H1 (cell line): ENCODE measurements around the gene NBPF1. TPM values are rescaled to one million over a fixed set of nuclear protein-coding genes. Genes with fewer than 3 reads are reported as not detected.
"Not testable (repeated sequence)": the region's sequence is repeated elsewhere in the genome, so short reads cannot be mapped to it uniquely, and the experiment has no call there.

Experiments used
- CTCF ChIA-PET: fragments of 300-600 bp; sonication (Branson Sonifier 250); formaldehyde crosslinking; loops from one replicate; lab custom pipeline; 2021; ENCODE audit not compliant: partially characterized antibody; lab: Charles Lee
- POLR2A ChIA-PET: fragments of 300-600 bp; sonication (Branson Sonifier 250); formaldehyde crosslinking; loops from one replicate; lab custom pipeline; 2021; ENCODE audit warnings: inconsistent platforms; ENCODE audit not compliant: partially characterized antibody; lab: Charles Lee
- DNase-seq, 2 experiments: peaks; one replicate each; pipeline versions ENCODE4 v3.0.0 to v3.0.0-alpha.2; 2010 to 2022; ENCODE audit warnings: low spot score in 2 of 2, low read depth in 1 of 2, mixed read lengths in 1 of 2
- FAIRE-seq: peaks from 2 replicates; lab custom pipeline; 2011; peaks lifted over from hg19 to GRCh38; lab: Jason Lieb, UNC
- H2AFZ ChIP-seq: 2 replicates; pipeline ENCODE4 v1.8.1; 2012; ENCODE audit warnings: low read length, inconsistent platforms
- H2AK5ac ChIP-seq: 2 replicates; pipeline ENCODE4 v1.6.1; 2013; ENCODE audit warnings: low read depth, low read length
- H2BK120ac ChIP-seq: replicated peaks from 2 replicates; pipeline ENCODE3; 2013; ENCODE audit warnings: low read depth, low read length, inconsistent platforms
- H2BK12ac ChIP-seq: 2 replicates; pipeline ENCODE4 v1.6.1; 2013; ENCODE audit warnings: low read depth, low read length
- H2BK15ac ChIP-seq: 2 replicates; pipeline ENCODE4 v1.6.1; 2013; ENCODE audit warnings: low read length
- H2BK20ac ChIP-seq: 2 replicates; pipeline ENCODE4 v1.6.1; 2013; ENCODE audit warnings: low read length
- H2BK5ac ChIP-seq: 2 replicates; pipeline ENCODE4 v1.6.1; 2013; ENCODE audit warnings: low read depth, low read length
- H3K14ac ChIP-seq: 2 replicates; pipeline ENCODE4 v1.6.1; 2013; ENCODE audit warnings: inconsistent platforms; ENCODE audit not compliant: insufficient read length
- H3K18ac ChIP-seq: 2 replicates; pipeline ENCODE4 v1.6.1; 2013; ENCODE audit warnings: low read length; ENCODE audit errors: extremely low read depth
- H3K23ac ChIP-seq: 2 replicates; pipeline ENCODE4 v1.6.1; 2013; ENCODE audit warnings: inconsistent platforms; ENCODE audit not compliant: insufficient read length
- H3K23me2 ChIP-seq: 2 replicates; pipeline ENCODE4 v1.6.1; 2013; ENCODE audit warnings: low read depth, low read length
- H3K27ac ChIP-seq: 2 replicates; pipeline ENCODE4 v1.6.1; 2011; ENCODE audit warnings: low read depth, low read length, inconsistent platforms
- H3K27me3 ChIP-seq, 4 experiments: replicated peaks in 1 of 4; 1 replicate in 1 of 4; 2 replicates in 3 of 4; pipeline versions ENCODE4 v1.6.1 to v1.8.1; 2011 to 2013; ENCODE audit warnings: low read length in 3 of 4, mild to moderate bottlenecking in 3 of 4, inconsistent platforms in 2 of 4, mixed read lengths in 2 of 4, moderate library complexity in 1 of 4; ENCODE audit not compliant: control insufficient read depth in 3 of 4, insufficient read depth in 3 of 4; ENCODE audit errors: extremely low read depth in 1 of 4
- H3K36me3 ChIP-seq, 4 experiments: 2 replicates each; pipeline versions ENCODE4 v1.6.1 to v1.8.1; 2011 to 2013; ENCODE audit warnings: mild to moderate bottlenecking in 4 of 4, low read length in 3 of 4, moderate library complexity in 2 of 4, control low read depth in 1 of 4, inconsistent platforms in 1 of 4; ENCODE audit not compliant: insufficient read depth in 4 of 4, control insufficient read depth in 2 of 4
- H3K4ac ChIP-seq: replicated peaks from 2 replicates; pipeline ENCODE3; 2013; ENCODE audit warnings: low read length, low read depth, mixed read lengths, inconsistent platforms; ENCODE audit not compliant: insufficient read length
- H3K4me1 ChIP-seq, 4 experiments: replicated peaks in 1 of 4; 1 replicate in 1 of 4; 2 replicates in 3 of 4; pipeline versions ENCODE4 v1.6.1 to v1.8.1; 2011 to 2013; ENCODE audit warnings: low read length in 3 of 4, inconsistent platforms in 2 of 4, mixed read lengths in 1 of 4; ENCODE audit not compliant: insufficient read depth in 4 of 4, control insufficient read depth in 3 of 4
- H3K4me2 ChIP-seq, 2 experiments: 2 replicates each; pipeline versions ENCODE4 v1.6.1 to v1.8.1; 2011 to 2013; ENCODE audit warnings: low read depth in 2 of 2, low read length in 2 of 2, control low read depth in 1 of 2, inconsistent platforms in 1 of 2, mild to moderate bottlenecking in 1 of 2; ENCODE audit not compliant: insufficient read depth in 1 of 2
- H3K4me3 ChIP-seq, 4 experiments: fragments of 200-600, 300-600 bp in 1 of 4; sonication (generic), shearing (Covaris generic), sonication (Bioruptor Twin) in 1 of 4; 2 replicates each; pipeline versions ENCODE4 v1.5.1 to v1.8.1; 2011 to 2016; ENCODE audit warnings: low read length in 4 of 4, low read depth in 3 of 4, control low read depth in 2 of 4, inconsistent platforms in 2 of 4, mild to moderate bottlenecking in 2 of 4, mixed read lengths in 1 of 4, moderate library complexity in 1 of 4; ENCODE audit not compliant: insufficient read depth in 2 of 4; ENCODE audit errors: extremely low read depth in 1 of 4
- H3K56ac ChIP-seq: replicated peaks from 2 replicates; pipeline ENCODE3; 2013; ENCODE audit warnings: low read depth, mild to moderate bottlenecking, mixed read lengths, low read length, inconsistent platforms; ENCODE audit not compliant: insufficient read length
- H3K79me1 ChIP-seq: 2 replicates; pipeline ENCODE4 v1.6.1; 2013; ENCODE audit warnings: low read depth, low read length, control low read depth
- H3K79me2 ChIP-seq, 2 experiments: 2 replicates each; pipeline versions ENCODE4 v1.6.1 to v1.8.1; 2012 to 2013; ENCODE audit warnings: low read length in 2 of 2, mild to moderate bottlenecking in 2 of 2, inconsistent platforms in 1 of 2; ENCODE audit not compliant: insufficient read depth in 2 of 2, control insufficient read depth in 1 of 2
- H3K9ac ChIP-seq, 4 experiments: replicated peaks in 1 of 4; 1 replicate in 1 of 4; 2 replicates in 3 of 4; pipeline versions ENCODE4 v1.6.1 to v1.8.1; 2011 to 2013; ENCODE audit warnings: low read depth in 3 of 4, low read length in 3 of 4, control low read depth in 2 of 4, mild to moderate bottlenecking in 2 of 4, moderate library complexity in 2 of 4, inconsistent platforms in 1 of 4; ENCODE audit errors: extremely low read depth in 1 of 4
- H3K9me3 ChIP-seq, 2 experiments: 2 replicates each; pipeline versions ENCODE4 v1.6.1 to v1.8.1; 2012 to 2013; ENCODE audit warnings: mild to moderate bottlenecking in 2 of 2, moderate library complexity in 2 of 2, control low read depth in 1 of 2, inconsistent platforms in 1 of 2, low read depth in 1 of 2, low read length in 1 of 2, mixed read lengths in 1 of 2; ENCODE audit not compliant: insufficient read depth in 2 of 2
- H4K20me1 ChIP-seq, 2 experiments: replicated peaks in 1 of 2; 2 replicates each; pipeline versions ENCODE3 to v1.8.1; 2011 to 2013; ENCODE audit warnings: inconsistent platforms in 2 of 2, low read length in 2 of 2, mild to moderate bottlenecking in 1 of 2; ENCODE audit not compliant: insufficient read depth in 2 of 2, control insufficient read depth in 1 of 2
- H4K5ac ChIP-seq: 2 replicates; pipeline ENCODE4 v1.6.1; 2013; ENCODE audit warnings: low read length, low read depth, mixed read lengths, inconsistent platforms; ENCODE audit not compliant: insufficient read length
- H4K8ac ChIP-seq: 2 replicates; pipeline ENCODE4 v1.8.0; 2013; ENCODE audit warnings: mild to moderate bottlenecking, moderate library complexity, low read length, inconsistent platforms; ENCODE audit not compliant: insufficient read depth; ENCODE audit errors: extremely low read depth
- H4K91ac ChIP-seq: replicated peaks from 2 replicates; pipeline ENCODE3; 2013; ENCODE audit warnings: low read length, mixed read lengths, inconsistent platforms; ENCODE audit not compliant: insufficient read length
- WGBS, 2 experiments: shearing (Covaris generic) in 1 of 2; methylation state at CpG; one replicate each; pipeline versions ENCODE4 v1.1.6 to v1.1.7; 2013 to 2015; ENCODE audit warnings: low lambda C conversion rate in 2 of 2, mixed read lengths in 2 of 2, inconsistent platforms in 1 of 2, low coverage in 1 of 2, missing lambda C conversion rate in 1 of 2; ENCODE audit not compliant: insufficient replicate concordance in 2 of 2, insufficient coverage in 1 of 2, insufficient read length in 1 of 2; ENCODE audit errors: extremely low coverage in 1 of 2, missing lambda C conversion rate in 1 of 2; 5-methylcytosine and 5-hydroxymethylcytosine counted together
- polyA plus RNA-seq, 7 experiments: library from polyadenylated mRNA; depleted of rRNA in 3 of 7; stranded (reverse) in 5 of 7; unstranded in 2 of 7; fragments of >200 nt in 5 of 7; fragments of 200-250 nt in 2 of 7; gene quantifications; 1 replicate in 5 of 7; 2 replicates in 1 of 7; 4 replicates in 1 of 7; pipeline versions ENCODE4 v1.2.1 to v1.2.3, GENCODE V29; 2011 to 2013; ENCODE audit warnings: missing spikeins in 2 of 7, mixed read lengths in 2 of 7
- total RNA-seq: library from RNA; stranded (reverse); fragmentation: NEBNext Ultra II Directional; extraction: Animal tissue kit (Norgen Biotek cat#: 25700); gene quantifications from 2 replicates; pipeline ENCODE4 v1.2.1, GENCODE V29; 2021

Gene NBPF1
- total and polyA plus RNA-seq, 2 of the 8 experiments (the other 6 are each of a cell fraction or from before 2014, with no cell fraction given) = 9.6 to 19.3 TPM

DNA sequence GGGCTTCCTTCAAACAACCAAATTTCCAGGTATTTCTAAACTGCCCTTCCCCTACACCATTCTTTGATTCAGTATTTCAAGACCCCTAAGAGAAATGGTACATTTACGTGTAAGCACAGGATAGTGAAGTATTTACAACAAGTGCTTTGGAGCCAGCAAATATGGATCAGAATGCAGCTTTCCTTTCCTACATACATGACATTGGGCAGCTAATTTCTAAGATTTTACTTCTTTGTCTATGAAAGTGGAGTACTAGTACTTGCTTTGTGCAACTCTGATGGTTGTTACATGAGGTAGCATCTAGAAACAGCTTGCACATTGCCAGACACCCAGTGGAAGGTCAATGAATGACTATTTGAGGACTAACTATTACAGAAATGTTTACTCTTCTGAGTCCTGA is 38.2 kb upstream of the NBPF1 start:
- H3K23me2 ChIP-seq, H2AK5ac ChIP-seq, H3K4me3 ChIP-seq, FAIRE-seq, H4K5ac ChIP-seq, H4K20me1 ChIP-seq, H3K14ac ChIP-seq, H3K9me3 ChIP-seq, H4K91ac ChIP-seq, H2BK20ac ChIP-seq, H3K27ac ChIP-seq, H4K8ac ChIP-seq, H2BK5ac ChIP-seq, H3K79me2 ChIP-seq, H3K4me1 ChIP-seq, H2BK15ac ChIP-seq, H3K4ac ChIP-seq, H3K56ac ChIP-seq, H2BK120ac ChIP-seq, DNase-seq, H3K79me1 ChIP-seq, H3K9ac ChIP-seq, H3K18ac ChIP-seq, H2AFZ ChIP-seq, H3K4me2 ChIP-seq, H3K23ac ChIP-seq, H2BK12ac ChIP-seq, H3K36me3 ChIP-seq: not testable (repeated sequence)
- H3K27me3 ChIP-seq = peaks cover 9 to 15% (median 12%) of the 10 kb centered on the region in 4 experiments; a peak in 6 of 7 replicates
- ChIA-PET POLR2A (interaction anchor here (0.6 kb wide), 1 partner anchor 344 kb away, joined by 3 read pairs; no protein-coding TSS in a partner anchor), CTCF (interaction anchor here (1.2 to 1.5 kb wide), 3 partner anchors 31 to 56 kb away, joined by 3 read pairs; no protein-coding TSS in a partner anchor)
- 98% methylated on average over 1 of the region's 1 CpG; no CpG with 5 or more reads in 1 of the 2 experiments for WGBS, 2 experiments

DNA sequence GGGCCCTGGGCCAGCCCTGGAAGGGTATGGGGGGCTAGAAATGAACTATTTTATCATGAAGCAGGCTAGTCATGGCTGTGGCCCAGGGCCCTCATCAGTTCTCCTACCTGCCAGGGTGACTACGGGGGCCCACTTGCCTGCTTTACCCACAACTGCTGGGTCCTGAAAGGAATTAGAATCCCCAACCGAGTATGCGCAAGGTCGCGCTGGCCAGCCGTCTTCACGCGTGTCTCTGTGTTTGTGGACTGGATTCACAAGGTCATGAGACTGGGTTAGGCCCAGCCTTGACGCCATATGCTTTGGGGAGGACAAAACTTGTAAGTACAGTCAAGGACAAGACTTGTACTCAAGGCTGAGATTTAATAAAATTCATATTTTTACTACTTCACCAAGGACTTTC is 36.6 kb upstream of the NBPF1 start:
- H2AK5ac ChIP-seq, FAIRE-seq, H3K4me3 ChIP-seq, H4K5ac ChIP-seq, H3K14ac ChIP-seq, H3K56ac ChIP-seq, H3K79me2 ChIP-seq, H2BK120ac ChIP-seq, H3K4ac ChIP-seq, H2BK20ac ChIP-seq, H3K4me2 ChIP-seq, H3K9me3 ChIP-seq, H2BK12ac ChIP-seq, H2BK5ac ChIP-seq, H3K9ac ChIP-seq, H2AFZ ChIP-seq, H4K20me1 ChIP-seq, CTCF ChIA-PET, H3K23ac ChIP-seq, H3K18ac ChIP-seq, POLR2A ChIA-PET, H2BK15ac ChIP-seq, H3K36me3 ChIP-seq, H4K91ac ChIP-seq, H3K27ac ChIP-seq, H3K23me2 ChIP-seq, H3K4me1 ChIP-seq, H4K8ac ChIP-seq, H3K79me1 ChIP-seq: not testable (repeated sequence)
- peak in 1 of 2 experiments; percentile 46 for DNase-seq
- peaks cover 9 to 22% (median 20%) of the 10 kb centered on the region in 4 experiments; a peak in 6 of 7 replicates for H3K27me3 ChIP-seq
- WGBS, 2 experiments = 78% methylated on average over 9 of the region's 9 CpGs; no CpG with 5 or more reads in 1 of the 2 experiments
